ENCODE measurements around the gene MKX. TPM values are rescaled to one million over a fixed set of nuclear protein-coding genes. Genes with fewer than 3 reads are reported as not detected.

MKX gene
- total and polyA plus RNA-seq, 2 donors (not counting 3 experiments of a cell fraction or from before 2014, with no cell fraction given) = not detected

DNA sequence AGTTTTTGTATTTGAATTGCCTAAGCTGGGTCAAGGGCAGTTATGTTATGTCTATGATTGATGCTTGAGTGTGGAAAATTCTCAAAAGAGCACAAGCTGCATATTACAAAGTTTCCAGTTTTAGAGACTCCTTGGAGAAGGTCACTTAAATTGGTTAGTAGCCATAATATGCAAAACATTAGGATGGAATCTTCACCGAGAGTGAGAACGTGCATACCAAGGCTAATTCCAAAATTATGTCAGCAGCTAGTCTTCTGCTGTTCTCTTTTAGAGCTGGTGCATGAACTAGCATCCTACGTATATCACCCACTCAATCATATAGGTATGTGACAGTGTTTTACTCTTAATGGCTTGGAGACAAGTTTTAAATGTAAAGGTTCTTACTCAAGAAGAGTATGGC is 49.2 kb downstream of the MKX start:
- no peaks in the 10 kb centered on the region for H3K9me3 ChIP-seq (replicated peaks; ENCODE audit: control insufficient read depth, insufficient read depth, low read length)
- H3K79me2 ChIP-seq (ENCODE audit: control insufficient read depth, insufficient read depth, low read length) = no peaks in the 10 kb centered on the region
- no peak for FAIRE-seq
- no peak overlapping the region for H3K4me3 ChIP-seq (replicated peaks in 1 of 3; ENCODE audit: insufficient read depth in 1 of 3, low read depth in 1 of 3, low read length in 3 of 3)
- H2AFZ ChIP-seq (ENCODE audit: low read depth, low read length) = no peak overlapping the region
- intact Hi-C loops (cut with micrococcal nuclease) = no loop called here
- H3K4me1 ChIP-seq (ENCODE audit: control insufficient read depth, extremely low read depth, insufficient read depth, low read length) = no peaks in the 10 kb centered on the region
- ChIA-PET POLR2A (no interaction called here), CTCF (interaction anchor here (1.2 kb wide), 1 partner anchor 10 kb away, joined by 3 read pairs; no protein-coding TSS in a partner anchor)
- no peak for DNase-seq (ENCODE audit: low read depth, low spot score)
- no TSS peak for BruUV-seq (replicated peaks)
- no peak overlapping the region for H3K4me2 ChIP-seq (ENCODE audit: insufficient read depth, low read length)
- H3K9ac ChIP-seq (replicated peaks; ENCODE audit: extremely low read depth, insufficient read depth, low read length) = no peak overlapping the region
- H3K27ac ChIP-seq (ENCODE audit: insufficient read depth, low read depth, low read length) = no peak overlapping the region
- H3K9me1 ChIP-seq (replicated peaks; ENCODE audit: control insufficient read depth, extremely low read depth, insufficient read depth, low read length) = no peaks in the 10 kb centered on the region
- H3K27me3 ChIP-seq (ENCODE audit: control insufficient read depth in 2 of 2, insufficient read depth in 2 of 2, low read length in 2 of 2) = peaks cover 0 to 1% of the 10 kb centered on the region in 2 experiments
- no peaks in the 10 kb centered on the region for H4K20me1 ChIP-seq (replicated peaks; ENCODE audit: control insufficient read depth, extremely low read depth, insufficient read depth, low read length)
- TF ChIP-seq FOS (IDR thresholded peaks at IDR 0.05; ENCODE audit: borderline replicate concordance, insufficient read depth, low read length) (no peak), MYC (IDR thresholded peaks at IDR 0.05; ENCODE audit: low read depth, low read length) (no peak), POLR2AphosphoS5 (IDR thresholded peaks at IDR 0.05; ENCODE audit: insufficient read depth, low read depth, low read length) (no peak), EZH2 (IDR thresholded peaks at IDR 0.05; ENCODE audit: borderline replicate concordance, low read depth, low read length, severe bottlenecking) (no peak), CTCF (IDR thresholded peaks at IDR 0.05; ENCODE audit: extremely low read depth in 1 of 2, insufficient read depth in 1 of 2, low read depth in 1 of 2, low read length in 2 of 2) (no peak), POLR2A (IDR thresholded peaks at IDR 0.05; ENCODE audit: low read depth, low read length) (no peak), JUN (IDR thresholded peaks at IDR 0.05; ENCODE audit: borderline replicate concordance, insufficient read depth, insufficient read length, low read depth) (no peak), GATA2 (IDR thresholded peaks at IDR 0.05; ENCODE audit: insufficient read depth, insufficient read length, low read depth, low read length) (no peak)
- TF ChIP-seq, protein P1, sequence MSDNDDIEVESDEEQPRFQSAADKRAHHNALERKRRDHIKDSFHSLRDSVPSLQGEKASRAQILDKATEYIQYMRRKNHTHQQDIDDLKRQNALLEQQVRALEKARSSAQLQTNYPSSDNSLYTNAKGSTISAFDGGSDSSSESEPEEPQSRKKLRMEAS (IDR thresholded peaks at IDR 0.05; ENCODE audit: insufficient read depth, insufficient read length) = no peak
- dilution Hi-C loops (cut with MboI; ENCODE audit: extremely low pct_ligation_motif_present, low sequenced_read_pairs) = no loop called here
- H3K36me3 ChIP-seq (ENCODE audit: control insufficient read depth in 2 of 2, extremely low read depth in 1 of 2, insufficient read depth in 2 of 2, low read length in 2 of 2) = no peaks in the 10 kb centered on the region

Measured in endothelial cell of umbilical vein (primary cell).